GM10248 (cell line): ENCODE measurements around the gene CSF2.

ENCODE experiments used
- CTCF ChIA-PET: fragments of 300-600 bp; sonication (Branson Sonifier 250); formaldehyde crosslinking; extraction: SDS; loops from one replicate; lab custom pipeline; 2021; ENCODE audit warnings: antibody characterized with exemption; lab: Yijun Ruan, JAX
- POLR2A ChIA-PET: fragments of 350-650 bp; sonication (Branson Sonifier 250); formaldehyde crosslinking; extraction: SDS; loops from one replicate; lab custom pipeline; 2020; ENCODE audit warnings: antibody characterized with exemption; lab: Yijun Ruan, JAX
- DNase-seq: peaks from one replicate; pipeline ENCODE4 v3.0.0; 2012; ENCODE audit errors: extremely low spot score
- CTCF ChIP-seq: IDR thresholded peaks from 2 replicates; pipeline ENCODE4 v1.5.1; 2012; ENCODE audit warnings: mild to moderate bottlenecking, low read depth; ENCODE audit errors: extremely low read depth, missing control alignments, control extremely low read depth

Gene CSF2

DNA sequence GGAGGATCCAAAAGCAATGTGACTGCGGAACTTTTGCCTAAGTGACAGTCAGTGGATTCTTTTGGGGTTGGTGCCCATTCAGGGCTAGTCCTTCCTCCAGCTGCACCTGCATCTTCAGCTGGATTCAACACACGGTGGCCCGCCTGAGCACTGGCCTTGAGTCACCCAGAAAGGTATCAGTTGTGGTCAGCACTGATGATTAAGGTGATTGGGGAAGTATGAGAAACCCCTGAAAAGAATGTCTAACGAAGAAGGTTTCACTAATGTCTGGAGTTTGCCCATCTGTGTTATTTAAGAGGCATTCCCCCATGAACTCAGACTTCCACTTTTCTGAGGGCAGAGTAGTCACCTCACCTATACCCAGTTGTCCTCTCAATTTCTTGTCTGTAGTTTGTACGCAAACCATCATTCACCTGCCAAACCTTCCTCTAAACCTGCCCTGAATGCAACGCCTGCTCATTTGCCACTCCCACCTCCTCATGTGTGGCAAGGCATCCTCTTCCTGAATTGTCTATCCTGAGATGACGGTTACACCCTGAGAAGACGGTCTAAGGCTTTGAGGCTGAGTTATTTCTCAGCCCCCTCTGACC is 27.2 kb downstream of the CSF2 start:
- ChIA-PET CTCF (interaction anchor here (1.1 kb wide), 1 partner anchor 37 kb away, joined by 5 read pairs; no protein-coding TSS in a partner anchor), POLR2A (no interaction called here)
- DNase-seq = peak; percentile 61
- TF ChIP-seq CTCF = no peak

DNA sequence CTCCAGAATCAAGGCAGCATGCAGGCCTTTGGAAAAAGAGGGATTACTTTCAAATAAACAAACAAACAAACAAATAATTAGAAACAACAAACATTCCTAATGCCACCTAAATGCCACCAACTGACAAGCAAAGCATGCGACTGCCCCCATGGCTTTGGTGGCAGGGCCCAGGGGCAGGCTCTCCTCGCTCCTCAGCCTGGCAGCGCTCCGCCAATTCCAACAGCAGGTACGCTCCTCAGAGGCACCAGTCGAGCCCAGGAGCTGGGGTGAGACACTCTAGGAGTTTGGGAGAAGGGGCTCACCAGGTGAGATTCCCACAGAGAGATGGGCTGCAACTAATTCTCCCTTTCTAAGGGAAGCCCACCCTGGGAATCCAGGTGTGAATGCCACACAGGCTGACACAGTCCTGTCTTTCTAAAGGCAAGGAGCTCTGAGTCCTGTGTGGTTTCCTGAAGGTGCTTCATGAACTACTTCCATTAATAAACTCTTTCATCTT is 27.8 kb downstream of the CSF2 start:
- DNase-seq = no peak
- CTCF ChIA-PET = interaction anchor here (0.7 to 2.8 kb wide), 5 partner anchors 9 to 34 kb away, joined by 3 to 11 read pairs (median 3); no protein-coding TSS in a partner anchor
- POLR2A ChIA-PET = no interaction called here
- TF ChIP-seq CTCF = no peak

- DNase-seq = no peak
- POLR2A ChIA-PET = no interaction called here
- TF ChIP-seq CTCF = no peak
- CTCF ChIA-PET = interaction anchor here (0.6 to 2.8 kb wide), 10 partner anchors 10 to 267 kb away, joined by 3 to 11 read pairs (median 3); partner anchors contain the start of genes CSF2 and SLC22A5
These were observed 28.6 kb downstream of the CSF2 start for GRCh38 chr5:132102101-132102701.

- TF ChIP-seq CTCF = no peak
- no peak for DNase-seq
- CTCF ChIA-PET = interaction anchor here (1.0 to 2.8 kb wide), 7 partner anchors 15 to 266 kb away, joined by 3 to 11 read pairs (median 3); partner anchors contain the start of genes CSF2 and SLC22A5
- POLR2A ChIA-PET = no interaction called here
These were observed 29.3 kb downstream of the CSF2 start for GRCh38 chr5:132102944-132103331.

DNA sequence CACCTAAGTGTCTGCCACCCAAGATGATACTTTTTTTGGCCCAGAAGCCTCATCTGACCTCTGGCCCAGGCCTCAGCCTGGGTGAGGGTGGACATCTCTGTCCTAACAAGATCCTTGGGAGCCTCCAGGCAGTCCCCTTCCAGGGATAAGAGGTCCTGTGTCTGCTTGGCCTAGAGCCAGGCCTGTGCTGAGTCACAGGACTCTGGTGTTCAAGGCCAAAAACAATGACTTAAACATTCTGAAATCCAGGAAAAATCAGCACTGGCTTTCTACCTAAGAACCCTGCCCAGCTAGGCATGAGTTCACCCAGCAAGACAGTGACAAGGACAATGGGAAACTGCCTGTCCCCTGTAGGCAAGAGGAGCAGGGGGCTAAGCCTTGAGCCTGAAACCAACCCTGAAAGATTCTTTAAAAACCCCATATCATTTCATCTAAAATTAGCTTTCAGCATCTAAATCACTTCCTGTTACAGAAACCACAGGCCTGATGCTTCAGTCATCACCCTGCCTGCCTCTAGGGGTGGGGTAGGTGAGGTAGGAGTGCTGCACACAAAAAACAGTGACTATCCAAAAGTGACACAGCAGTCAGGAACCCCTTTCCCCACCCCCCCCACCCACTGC is 29.9 kb downstream of the CSF2 start:
- DNase-seq = peak; percentile 77
- ChIA-PET POLR2A (no interaction called here), CTCF (interaction anchor here (0.7 to 2.8 kb wide), 5 partner anchors 14 to 161 kb away, joined by 3 to 11 read pairs (median 3); no protein-coding TSS in a partner anchor)
- TF ChIP-seq CTCF = peak; percentile 0

GRCh38 chr5:132103969-132104391 is 30.4 kb downstream of the CSF2 start:
- DNase-seq = no peak
- CTCF ChIA-PET = interaction anchor here (0.7 to 2.8 kb wide), 6 partner anchors 14 to 161 kb away, joined by 3 to 11 read pairs (median 4); no protein-coding TSS in a partner anchor
- POLR2A ChIA-PET = no interaction called here
- no peak for TF ChIP-seq CTCF
